GM04503 (cell line): Measurements from ENCODE around the gene CPZ.

Source experiments
- DNase-seq: peaks from one replicate; pipeline ENCODE4 v3.0.0-alpha.2; 2012; ENCODE audit warnings: low read depth

The CPZ gene

DNA sequence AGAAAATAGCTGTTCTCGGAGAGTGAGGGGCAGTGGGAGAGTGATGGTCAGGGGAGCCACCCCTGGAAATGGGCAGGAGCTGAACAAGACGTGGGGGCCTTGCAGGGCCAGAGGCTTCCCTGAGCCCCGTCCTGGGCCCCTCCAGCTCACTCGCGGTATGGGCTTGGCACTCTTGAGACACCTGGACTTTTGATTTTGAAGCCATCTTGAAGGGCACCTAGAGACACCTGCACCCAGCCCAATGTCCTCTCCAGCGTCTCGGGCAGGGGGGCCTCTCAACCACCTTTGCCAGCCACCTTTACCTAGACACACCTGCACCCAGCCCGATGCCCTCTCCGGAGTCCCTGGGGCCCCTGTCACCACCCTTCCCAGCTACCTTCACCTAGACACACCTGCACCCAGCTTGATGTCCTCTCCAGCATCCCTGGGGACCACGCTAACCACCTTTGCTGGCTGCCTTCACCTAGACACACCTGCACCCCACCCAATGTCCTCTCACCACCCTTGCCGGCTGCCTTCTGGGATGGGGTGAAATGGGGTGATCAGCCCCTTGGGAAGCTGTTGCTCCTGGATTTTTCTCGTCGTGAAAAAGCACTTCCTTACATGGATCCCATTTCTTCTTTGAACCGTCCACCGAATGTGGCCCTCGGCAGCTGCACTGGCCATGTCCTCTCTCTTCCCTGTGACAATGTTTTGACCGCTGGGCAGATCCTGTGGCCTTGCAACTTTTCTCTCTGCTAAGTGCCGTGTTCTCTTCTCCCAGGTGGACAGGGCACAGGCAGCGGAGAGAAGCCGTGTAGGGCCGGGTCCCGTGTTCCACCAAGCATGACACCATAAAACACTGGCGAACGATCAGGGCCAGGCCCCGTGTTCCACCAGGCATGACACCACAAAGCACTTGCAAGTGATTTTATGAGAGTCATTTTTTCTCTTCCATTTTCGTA, 47.5 kb downstream of the CPZ start:
- no peak for DNase-seq

DNA sequence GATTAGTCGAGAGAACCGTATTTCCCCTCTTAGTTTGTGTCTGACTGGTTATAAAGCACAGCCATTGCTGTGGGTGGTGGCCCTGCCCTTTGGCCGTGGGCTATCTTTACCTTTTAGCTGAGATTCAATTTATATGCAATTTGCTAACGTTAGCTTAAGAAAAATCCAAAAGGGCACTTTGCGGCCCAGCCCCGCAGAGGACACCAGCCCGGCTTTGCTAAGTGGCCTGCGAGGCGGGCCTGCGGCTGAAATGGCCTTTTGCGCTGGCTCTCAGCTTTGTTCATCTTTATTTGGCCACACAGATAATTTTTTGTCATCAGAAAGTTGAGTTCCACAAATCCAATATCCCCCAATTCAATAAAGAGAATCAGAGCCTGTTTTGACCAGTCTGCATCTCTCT, 48.3 kb downstream of the CPZ start:
- DNase-seq: no peak

GRCh38 chr4:8641256-8641655, 48.7 kb downstream of the CPZ start:
- no peak for DNase-seq

DNA sequence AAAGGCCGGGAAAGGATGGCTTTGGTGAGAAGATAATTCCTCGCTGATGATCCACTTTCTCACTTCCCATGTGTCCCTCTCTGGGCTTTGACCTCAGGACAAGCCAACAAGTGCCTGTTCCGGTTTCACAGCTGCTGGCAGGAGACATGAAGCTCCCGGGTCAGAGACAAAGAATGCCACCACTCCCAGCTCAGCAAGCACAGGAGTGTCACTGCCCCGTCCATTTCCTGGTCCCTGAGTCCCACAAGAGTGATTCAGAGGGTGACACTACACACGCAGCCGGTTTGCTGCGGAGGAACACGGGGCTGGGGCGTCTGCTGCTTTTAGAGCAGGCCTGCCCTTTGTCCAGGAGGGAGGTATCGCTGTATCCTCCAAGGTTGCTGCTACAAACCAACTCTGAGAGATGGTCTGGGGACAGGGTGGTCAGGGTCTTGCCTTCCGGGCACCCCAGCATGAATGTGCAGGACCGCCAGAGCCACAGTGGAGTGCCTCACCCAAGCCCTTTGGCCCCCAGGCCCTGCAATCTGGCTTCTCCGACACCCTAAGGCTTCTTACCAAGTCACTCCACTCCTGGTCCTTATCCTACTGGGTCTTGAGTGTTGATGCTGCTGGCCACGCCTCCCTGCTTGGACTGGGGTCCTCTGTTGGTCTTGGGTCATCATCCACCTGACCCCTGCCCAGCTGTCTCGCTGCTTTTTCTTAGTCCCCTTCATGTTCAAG, 49.5 kb downstream of the CPZ start:
- DNase-seq: no peak

- DNase-seq: no peak
Observed at GRCh38 chr4:8642651-8643321, 50.2 kb downstream of the CPZ start.

- no peak for DNase-seq
Observed at GRCh38 chr4:8643441-8643840, 50.9 kb downstream of the CPZ start.

DNA sequence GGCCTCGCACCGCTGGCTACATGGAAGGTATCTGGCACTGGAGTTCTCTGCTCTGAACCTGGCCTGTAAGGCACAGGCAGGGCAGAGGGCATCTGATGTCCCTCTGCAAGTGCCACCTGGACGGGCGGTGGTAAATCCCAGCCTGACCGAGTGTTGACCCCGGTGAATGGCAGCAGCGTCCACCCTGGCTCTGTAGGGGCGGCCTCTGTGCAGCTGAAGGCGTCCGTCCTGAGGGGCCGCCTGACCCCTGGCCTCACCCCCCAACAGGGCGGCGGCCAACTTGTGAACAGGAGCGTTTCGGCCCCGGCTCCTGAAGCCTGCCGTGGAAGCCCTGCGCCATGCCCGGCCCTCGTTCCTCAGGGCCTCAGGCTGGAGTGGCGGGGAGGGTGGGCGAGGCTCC, 51.4 kb downstream of the CPZ start:
- no peak for DNase-seq

GRCh38 chr4:8644461-8644891, 51.9 kb downstream of the CPZ start:
- DNase-seq: no peak

- no peak for DNase-seq
Observed at GRCh38 chr4:8644966-8645752, 52.6 kb downstream of the CPZ start.

DNA sequence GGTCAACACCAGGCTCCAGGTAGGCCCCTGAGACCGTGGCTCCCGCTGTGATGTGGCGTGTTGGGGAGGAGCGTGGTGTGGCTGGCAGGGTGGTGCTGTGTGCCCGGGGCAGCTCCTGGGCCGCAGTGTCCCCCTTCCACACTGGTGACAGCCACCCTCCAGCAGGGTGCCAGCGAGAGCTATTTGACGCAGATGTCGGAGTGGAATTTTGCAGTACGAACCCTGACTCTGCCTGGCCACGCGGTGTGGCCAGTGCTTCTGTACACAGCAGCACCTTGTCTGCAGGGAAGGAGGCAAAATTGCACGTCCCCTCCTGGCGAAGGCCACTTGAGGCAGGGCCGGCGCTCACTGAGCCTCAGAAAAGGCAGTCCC, 53.2 kb downstream of the CPZ start:
- no peak for DNase-seq

- no peak for DNase-seq
Observed at GRCh38 chr4:8646296-8647093, 53.9 kb downstream of the CPZ start.

- no peak for DNase-seq
Observed at GRCh38 chr4:8647094-8647570, 54.6 kb downstream of the CPZ start.

- DNase-seq: no peak
Observed at GRCh38 chr4:8647626-8648025, 55.1 kb downstream of the CPZ start.

- DNase-seq: no peak
Observed at GRCh38 chr4:8648296-8648695, 55.7 kb downstream of the CPZ start.

GRCh38 chr4:8648816-8649630, 56.5 kb downstream of the CPZ start:
- no peak for DNase-seq

- no peak for DNase-seq
Observed at GRCh38 chr4:8649631-8650361, 57.2 kb downstream of the CPZ start.

- no peak for DNase-seq
Observed at GRCh38 chr4:8651661-8652180, 59.2 kb downstream of the CPZ start.

DNA sequence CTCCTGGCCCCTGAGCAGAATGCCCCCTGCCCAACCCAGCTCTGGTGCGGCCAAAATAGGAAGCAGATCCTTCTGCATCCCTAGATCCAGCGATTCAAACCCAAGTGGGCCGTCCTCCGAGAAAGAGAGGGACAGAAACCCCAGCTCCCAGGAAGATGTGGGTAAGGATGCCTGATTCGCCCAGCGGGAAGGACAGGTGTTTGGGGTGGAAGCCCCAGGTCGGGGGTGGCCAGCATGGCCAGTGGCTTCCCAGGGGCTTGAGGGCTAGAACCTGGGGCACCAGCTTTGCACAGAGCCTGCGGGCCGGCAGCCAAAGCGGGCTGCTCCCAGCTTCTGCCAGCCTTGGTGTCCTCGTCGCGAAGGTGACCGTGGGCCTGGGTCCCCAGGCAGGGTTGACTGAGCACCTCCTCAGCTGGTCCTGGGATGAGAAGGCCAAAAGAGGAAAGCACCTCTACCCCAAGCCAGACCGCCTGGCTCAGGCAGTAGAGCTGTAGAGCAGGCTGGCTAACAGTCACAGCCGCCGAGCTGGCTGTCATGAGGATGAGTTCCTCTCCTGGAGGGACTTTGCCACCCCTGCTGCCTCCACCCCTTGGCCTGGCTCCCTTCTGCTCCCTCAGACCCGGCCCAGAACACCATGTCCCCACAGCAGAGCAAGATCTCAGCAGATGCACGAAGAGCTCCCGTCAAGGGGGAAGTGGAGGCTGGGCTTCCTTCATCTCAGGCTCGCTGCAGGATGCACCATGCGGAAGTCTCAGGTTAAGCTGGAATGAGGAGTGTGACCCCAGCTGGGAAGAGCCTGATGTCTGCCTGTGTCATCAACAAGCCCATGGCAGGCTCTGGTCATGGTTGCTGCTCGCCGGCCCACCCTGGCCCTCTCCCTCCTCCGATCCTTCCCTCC, 59.9 kb downstream of the CPZ start:
- DNase-seq: no peak
